OCI-LY1 (cell line): Measurements from ENCODE around the gene SYT2.

Experiments used
- H2AFZ ChIP-seq: fragments of 200-600 bp; sonication (generic), shearing (Covaris generic); 2 replicates; pipeline ENCODE4 v1.6.0; 2014; ENCODE audit warnings: antibody characterized with exemption, mild to moderate bottlenecking, low read length
- H3F3A ChIP-seq: fragments of 200-600 bp; sonication (generic), shearing (Covaris generic); 2 replicates; pipeline ENCODE4 v1.6.0; 2014; ENCODE audit warnings: mild to moderate bottlenecking, antibody characterized with exemption, low read length, moderate library complexity; ENCODE audit not compliant: insufficient read depth
- H3K27ac ChIP-seq: fragments of 200-600 bp; sonication (generic); 2 replicates; pipeline ENCODE4 v1.5.1; 2014; ENCODE audit warnings: low read length, mixed run types, mild to moderate bottlenecking, low read depth; ENCODE audit not compliant: poor library complexity, severe bottlenecking
- H3K27me3 ChIP-seq: fragments of 200-600 bp; sonication (generic); 2 replicates; pipeline ENCODE4 v1.6.0; 2014; ENCODE audit warnings: antibody characterized with exemption, mild to moderate bottlenecking, low read length, moderate library complexity; ENCODE audit not compliant: insufficient read depth
- H3K36me3 ChIP-seq: fragments of 200-600 bp; sonication (generic); 2 replicates; pipeline ENCODE4 v1.6.1; 2014; ENCODE audit warnings: mild to moderate bottlenecking, antibody characterized with exemption, low read length, moderate library complexity, mixed read lengths; ENCODE audit not compliant: insufficient read depth
- H3K4me1 ChIP-seq: fragments of 200-600 bp; sonication (generic); 2 replicates; pipeline ENCODE4 v1.5.1; 2014; ENCODE audit warnings: mild to moderate bottlenecking, low read length, moderate library complexity; ENCODE audit not compliant: insufficient read depth, severe bottlenecking
- H3K4me2 ChIP-seq: fragments of 200-600 bp; sonication (generic), shearing (Covaris generic); 2 replicates; pipeline ENCODE4 v1.6.1; 2014; ENCODE audit warnings: low read length
- H3K4me3 ChIP-seq: fragments of 200-600 bp; sonication (generic); 2 replicates; pipeline ENCODE4 v1.5.1; 2014; ENCODE audit warnings: low read length, low read depth, mild to moderate bottlenecking, mixed read lengths; ENCODE audit not compliant: poor library complexity, severe bottlenecking
- H3K79me2 ChIP-seq: fragments of 200-600 bp; shearing (Covaris generic); 2 replicates; pipeline ENCODE4 v1.6.1; 2016; ENCODE audit warnings: mixed run types, low read length, mixed read lengths; ENCODE audit not compliant: insufficient read depth
- H3K9ac ChIP-seq: fragments of 200-600 bp; sonication (generic), shearing (Covaris generic); 2 replicates; pipeline ENCODE4 v1.6.1; 2014; ENCODE audit warnings: mild to moderate bottlenecking, low read length, mixed read lengths
- H3K9me2 ChIP-seq: fragments of 200-600 bp; sonication (generic), shearing (Covaris generic); 2 replicates; pipeline ENCODE4 v1.6.1; 2014; ENCODE audit warnings: low read depth, mild to moderate bottlenecking, low read length, mixed read lengths
- H3K9me3 ChIP-seq: fragments of 200-600 bp; shearing (Covaris generic); 2 replicates; pipeline ENCODE4 v1.6.1; 2014; ENCODE audit warnings: low read length, mixed read lengths
- H4K20me1 ChIP-seq: fragments of 200-600 bp; sonication (generic), shearing (Covaris generic); 2 replicates; pipeline ENCODE4 v1.6.0; 2016; ENCODE audit warnings: mild to moderate bottlenecking, low read length; ENCODE audit not compliant: insufficient read depth
- EZH2 ChIP-seq: fragments of 200-600 bp; sonication (generic), shearing (Covaris generic); IDR thresholded peaks from 2 replicates; pipeline ENCODE4 v1.8.0; 2017; ENCODE audit warnings: borderline replicate concordance, mixed run types, mild to moderate bottlenecking, antibody characterized with exemption, low read length, moderate library complexity, mixed read lengths
- TF ChIP-seq, protein P1 (sequence below): fragments of 200-600 bp; sonication (generic), shearing (Covaris generic); IDR thresholded peaks from 2 replicates; pipeline ENCODE4 v1.5.1; 2017; ENCODE audit warnings: mild to moderate bottlenecking, antibody characterized with exemption, low read length, moderate library complexity, mixed read lengths

Gene SYT2

DNA sequence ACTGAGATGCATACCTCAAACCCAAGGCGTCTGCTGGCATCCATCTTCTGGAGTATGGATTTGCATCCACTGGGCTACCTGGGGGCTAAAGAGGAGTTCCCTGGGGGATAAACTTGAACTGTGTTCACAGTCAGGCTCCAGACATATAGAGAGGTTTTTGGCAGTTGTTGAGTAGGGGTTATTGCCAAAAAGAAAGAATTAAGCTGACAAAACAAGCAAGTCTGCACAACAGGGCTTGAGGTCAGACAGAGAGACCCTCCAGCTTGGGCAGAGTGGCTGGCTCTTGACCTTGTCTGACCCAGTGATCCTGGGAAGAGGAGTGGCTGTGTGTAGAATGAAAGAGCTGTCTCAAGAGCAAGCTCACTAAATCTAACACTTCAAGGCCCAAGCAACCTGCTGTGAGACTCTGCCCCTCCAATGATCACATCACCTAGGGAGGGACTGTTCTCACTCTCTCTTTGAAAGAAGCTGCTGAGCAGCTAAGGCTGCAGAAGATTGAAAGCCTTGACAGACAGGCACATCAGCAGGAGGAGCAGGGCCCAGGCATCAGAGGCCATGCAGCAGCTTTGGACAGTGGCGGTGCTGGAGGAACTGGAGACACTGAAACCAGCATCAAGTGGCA, 61.5 kb downstream of the SYT2 start:
- Histone ChIP-seq H3K9me2 (no peaks in the 10 kb centered on the region), H3K9ac (no peak overlapping the region), H3K4me2 (no peak overlapping the region), H3K4me1 (no peaks in the 10 kb centered on the region), H3K9me3 (no peaks in the 10 kb centered on the region), H3K36me3 (no peaks in the 10 kb centered on the region), H3F3A (no peaks in the 10 kb centered on the region), H3K27ac (no peak overlapping the region), H2AFZ (no peak overlapping the region), H3K4me3 (no peak overlapping the region), H4K20me1 (no peaks in the 10 kb centered on the region), H3K79me2 (no peaks in the 10 kb centered on the region), H3K27me3 (no peaks in the 10 kb centered on the region; the same call in 1 of the 2 replicates)
- TF ChIP-seq EZH2 = no peak
- TF ChIP-seq, protein P1, sequence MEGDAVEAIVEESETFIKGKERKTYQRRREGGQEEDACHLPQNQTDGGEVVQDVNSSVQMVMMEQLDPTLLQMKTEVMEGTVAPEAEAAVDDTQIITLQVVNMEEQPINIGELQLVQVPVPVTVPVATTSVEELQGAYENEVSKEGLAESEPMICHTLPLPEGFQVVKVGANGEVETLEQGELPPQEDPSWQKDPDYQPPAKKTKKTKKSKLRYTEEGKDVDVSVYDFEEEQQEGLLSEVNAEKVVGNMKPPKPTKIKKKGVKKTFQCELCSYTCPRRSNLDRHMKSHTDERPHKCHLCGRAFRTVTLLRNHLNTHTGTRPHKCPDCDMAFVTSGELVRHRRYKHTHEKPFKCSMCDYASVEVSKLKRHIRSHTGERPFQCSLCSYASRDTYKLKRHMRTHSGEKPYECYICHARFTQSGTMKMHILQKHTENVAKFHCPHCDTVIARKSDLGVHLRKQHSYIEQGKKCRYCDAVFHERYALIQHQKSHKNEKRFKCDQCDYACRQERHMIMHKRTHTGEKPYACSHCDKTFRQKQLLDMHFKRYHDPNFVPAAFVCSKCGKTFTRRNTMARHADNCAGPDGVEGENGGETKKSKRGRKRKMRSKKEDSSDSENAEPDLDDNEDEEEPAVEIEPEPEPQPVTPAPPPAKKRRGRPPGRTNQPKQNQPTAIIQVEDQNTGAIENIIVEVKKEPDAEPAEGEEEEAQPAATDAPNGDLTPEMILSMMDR = no peak

DNA sequence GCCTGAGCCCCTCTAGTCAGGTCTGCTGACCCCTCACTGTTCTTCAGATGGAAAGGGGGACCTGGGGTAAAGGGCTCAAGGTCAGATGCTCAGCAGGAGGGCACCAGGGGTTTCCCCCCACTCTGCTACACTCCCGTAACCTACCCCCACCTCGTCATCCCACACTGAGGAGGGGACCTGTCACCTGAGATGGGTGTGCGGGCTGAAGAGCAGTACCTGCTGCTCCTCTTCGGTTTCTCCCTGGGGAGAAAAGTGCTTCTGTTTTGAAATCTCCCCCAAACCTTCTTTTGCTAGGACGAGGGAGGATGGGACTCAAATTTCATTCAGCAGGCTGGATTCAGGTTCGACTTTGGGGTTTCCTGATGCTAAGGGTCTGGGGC, 65.2 kb downstream of the SYT2 start:
- Histone ChIP-seq H3K9me2 (no peaks in the 10 kb centered on the region), H3K4me3 (no peak overlapping the region), H3F3A (no peaks in the 10 kb centered on the region), H3K9me3 (no peaks in the 10 kb centered on the region), H3K9ac (no peak overlapping the region), H3K27me3 (no peaks in the 10 kb centered on the region; the same call in 1 of the 2 replicates), H3K4me1 (no peaks in the 10 kb centered on the region), H3K27ac (no peak overlapping the region), H3K79me2 (no peaks in the 10 kb centered on the region), H3K36me3 (no peaks in the 10 kb centered on the region), H2AFZ (no peak overlapping the region), H4K20me1 (no peaks in the 10 kb centered on the region), H3K4me2 (no peak overlapping the region)
- TF ChIP-seq, protein P1 = no peak
- TF ChIP-seq EZH2 = no peak

DNA sequence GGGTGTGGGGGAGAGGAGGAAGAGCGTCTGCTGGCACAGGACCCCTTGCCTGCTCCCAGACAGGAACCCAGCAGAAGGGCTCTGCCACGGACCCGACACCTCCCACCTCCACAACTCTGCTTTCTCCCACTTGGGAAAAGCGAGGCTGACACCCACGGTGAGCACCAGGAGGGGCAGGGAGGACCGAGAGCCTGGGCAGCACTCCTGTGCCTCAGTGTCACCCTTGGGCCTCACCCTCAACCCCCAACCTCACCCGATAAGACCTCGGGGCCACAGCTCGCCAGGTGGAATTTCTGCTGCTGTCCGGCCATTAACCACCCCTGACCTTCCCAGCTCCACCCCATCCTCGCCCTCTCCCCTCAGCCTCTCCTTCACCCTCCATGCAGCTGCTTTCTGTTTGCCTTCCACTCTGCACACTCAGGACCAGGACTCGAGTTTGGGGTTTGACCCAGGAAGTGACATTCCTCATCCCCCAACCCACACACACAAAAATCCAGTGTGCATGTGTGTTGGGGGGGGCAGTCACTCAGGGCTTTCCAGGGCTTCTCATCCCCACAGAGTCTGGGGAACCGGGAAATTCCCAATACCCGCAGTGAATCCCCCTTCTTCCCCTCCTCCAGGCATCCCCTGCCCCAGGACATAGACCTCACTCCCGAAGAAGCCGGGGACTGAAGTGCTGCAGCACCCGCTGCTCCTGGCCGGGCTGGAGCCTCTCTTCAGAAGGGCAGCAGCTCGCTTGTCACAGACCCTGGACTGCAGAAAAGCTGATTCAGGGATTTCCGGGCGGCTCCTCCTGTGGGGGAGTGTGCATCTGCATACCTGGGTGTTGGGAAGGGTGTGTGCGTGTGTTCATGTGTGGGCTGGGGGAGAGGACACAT, 65.8 kb downstream of the SYT2 start:
- Histone ChIP-seq H3K4me2 (no peak overlapping the region), H4K20me1 (no peaks in the 10 kb centered on the region), H3K9ac (no peak overlapping the region), H3K9me2 (no peaks in the 10 kb centered on the region), H3K4me3 (no peak overlapping the region), H3K79me2 (no peaks in the 10 kb centered on the region), H3K27ac (no peak overlapping the region), H3K27me3 (no peaks in the 10 kb centered on the region; the same call in 1 of the 2 replicates), H3K9me3 (no peaks in the 10 kb centered on the region), H3K4me1 (no peaks in the 10 kb centered on the region), H2AFZ (no peak overlapping the region), H3F3A (no peaks in the 10 kb centered on the region), H3K36me3 (no peaks in the 10 kb centered on the region)
- TF ChIP-seq EZH2 = no peak
- TF ChIP-seq, protein P1 = no peak
